Tibial nerve (tissue), 4 donors: ENCODE data around the gene ACVR1B.

Experiments used
- CTCF ChIP-seq, 5 experiments: fragments of 200-600 bp in 3 of 5; fragments of 450-650 bp in 2 of 5; sonication (generic) in 3 of 5; IDR thresholded peaks; one replicate each; pipeline ENCODE4 v1.5.1; 2016 to 2019; ENCODE audit warnings: antibody characterized with exemption in 5 of 5, mild to moderate bottlenecking in 3 of 5, moderate library complexity in 2 of 5
- EP300 ChIP-seq, 2 donors: sonication (generic); formaldehyde crosslinking; IDR thresholded peaks; one replicate each; pipeline ENCODE4 v1.6.1; 2017; ENCODE audit warnings: antibody characterized with exemption in 2 of 2, mild to moderate bottlenecking in 1 of 2
- POLR2A ChIP-seq, 2 donors: fragments of 450-650 bp; IDR thresholded peaks; one replicate each; pipeline ENCODE4 v1.6.1; 2017; ENCODE audit warnings: antibody characterized with exemption in 2 of 2, mild to moderate bottlenecking in 2 of 2, moderate library complexity in 2 of 2

DNA sequence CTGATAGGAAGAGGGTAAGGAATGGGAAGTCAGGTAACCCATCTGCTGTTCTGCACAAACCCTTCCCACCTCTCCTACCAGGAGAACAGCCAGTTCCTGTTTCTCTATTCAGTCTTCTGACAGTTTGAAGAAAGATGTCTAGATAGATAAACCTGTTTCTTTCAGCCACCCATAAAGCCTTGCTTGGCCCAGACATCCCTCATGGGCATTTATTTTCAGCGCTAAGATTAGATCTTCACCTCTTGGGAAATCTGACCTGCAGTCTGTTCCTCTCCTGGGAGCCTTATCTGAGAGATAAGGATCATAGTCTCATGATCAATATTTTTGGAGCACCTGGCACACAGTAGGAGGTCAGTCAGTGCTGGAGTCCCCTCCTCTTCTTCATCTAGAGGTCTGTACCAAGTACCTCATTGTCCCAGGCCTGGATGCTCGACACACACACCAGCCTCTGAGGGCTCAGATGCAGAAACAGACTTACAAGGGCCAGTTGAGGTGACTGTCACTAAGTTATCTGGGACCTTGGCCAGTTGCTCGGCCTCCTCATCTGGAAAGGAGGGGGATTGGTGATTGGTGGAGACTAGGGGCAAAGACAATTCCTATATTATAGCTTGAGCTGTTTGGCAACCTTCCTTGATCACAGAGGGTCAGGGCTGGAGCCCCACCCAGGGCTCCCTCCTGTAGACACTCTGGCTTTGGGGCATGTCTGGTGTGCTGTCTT lies 26.0 kb upstream of the ACVR1B start:
- no peak for TF ChIP-seq POLR2A (IDR thresholded peaks at IDR 0.05)
- no peak for TF ChIP-seq CTCF (IDR thresholded peaks at IDR 0.05)
- no peak for TF ChIP-seq EP300 (IDR thresholded peaks at IDR 0.05)
